HG03280 (cell line): ENCODE measurements around the gene IL25.

ENCODE experiments used
- ATAC-seq: cut with Tn5 transposase; IDR thresholded peaks from one replicate; pipeline ENCODE4 v1.9.1; 2021; ENCODE audit warnings: mild to moderate bottlenecking, moderate library complexity; ENCODE audit not compliant: unreplicated experiment

IL25 gene

DNA sequence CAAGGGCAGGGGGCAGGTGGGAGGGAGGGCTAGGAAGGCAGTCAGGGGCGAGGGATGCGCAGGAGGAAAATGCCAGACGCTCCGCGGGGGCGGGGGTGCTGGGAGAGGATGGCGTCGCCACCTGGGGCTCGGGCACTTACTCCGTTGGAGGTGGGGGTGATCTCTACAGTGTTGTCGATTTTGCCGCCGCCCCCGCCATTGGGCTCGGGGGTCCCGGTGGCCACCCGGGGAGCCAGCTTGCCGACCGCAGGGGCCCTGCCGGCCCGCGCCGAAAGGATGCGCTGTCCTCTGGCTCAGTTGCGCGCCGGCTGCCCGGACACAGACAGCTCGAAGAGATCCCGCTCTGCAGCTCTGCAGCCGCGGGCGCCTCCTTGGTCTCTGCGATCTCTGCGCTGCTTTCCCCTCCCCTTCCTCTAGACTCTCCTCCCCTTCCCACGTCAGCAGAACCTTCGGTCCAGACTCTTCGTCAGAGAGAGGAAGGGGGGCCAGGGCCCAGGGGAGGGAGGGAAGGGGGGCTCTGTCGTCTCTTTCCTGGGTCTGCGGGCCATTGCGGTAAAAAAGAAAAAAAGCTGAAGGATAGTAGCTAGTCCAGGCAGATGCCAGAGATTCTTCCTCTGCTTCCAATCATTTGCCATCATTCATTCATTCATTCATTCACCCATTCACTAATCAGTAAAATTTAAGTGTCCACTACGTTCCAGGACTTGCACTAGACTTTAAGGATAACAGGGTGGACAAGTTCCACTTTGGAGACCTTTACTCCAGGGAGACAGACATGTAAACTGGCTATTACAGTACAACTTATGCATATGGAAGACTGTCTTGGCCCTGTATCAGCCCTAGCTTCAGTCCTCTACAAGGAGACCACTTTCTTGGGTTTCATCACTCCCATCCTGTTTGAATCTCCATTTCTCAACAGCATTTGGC, 19.8 kb upstream of the IL25 start, which contains the start of gene SLC22A17:
SLC22A17 (minus strand) TSS at position 382 of the 927 bp plus-strand sequence.
- ATAC-seq: no peak

DNA sequence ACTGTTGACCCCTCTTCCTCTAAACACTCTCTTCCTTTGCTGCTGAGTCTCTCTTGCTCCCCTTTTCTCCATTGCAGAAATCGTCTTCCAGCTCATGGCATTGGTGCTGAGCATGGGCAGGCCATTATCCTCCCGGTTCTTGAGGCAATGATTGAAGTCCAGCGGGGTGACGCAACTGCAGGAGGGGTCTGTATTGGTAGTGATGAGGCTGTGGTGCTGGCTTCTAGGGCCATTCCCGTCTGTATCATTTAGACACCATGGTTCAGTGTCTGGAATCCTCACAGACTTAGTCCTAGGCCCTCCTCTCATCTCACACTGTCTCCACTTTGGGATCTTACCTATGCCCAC, 19.2 kb upstream of the IL25 start:
- ATAC-seq: no peak

DNA sequence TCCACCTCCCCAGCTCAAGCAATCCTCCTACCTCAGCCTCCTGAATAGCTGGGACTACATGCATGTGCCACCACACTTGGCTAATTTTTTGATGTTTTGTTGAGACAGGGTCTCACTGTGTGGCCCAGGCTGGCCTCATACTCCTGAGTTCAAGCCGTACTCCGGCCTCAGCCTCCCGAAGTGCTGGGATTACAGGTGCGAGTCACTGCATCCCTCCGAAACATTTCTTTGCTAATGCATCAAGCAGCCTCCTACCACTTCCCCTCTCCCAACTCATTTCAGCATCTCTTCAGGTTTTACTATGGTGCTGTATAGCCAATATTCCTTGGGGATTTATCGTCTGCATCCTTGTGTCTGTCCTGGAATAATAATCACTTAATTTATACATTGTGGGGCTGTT, 17.6 kb upstream of the IL25 start:
- no peak for ATAC-seq

DNA sequence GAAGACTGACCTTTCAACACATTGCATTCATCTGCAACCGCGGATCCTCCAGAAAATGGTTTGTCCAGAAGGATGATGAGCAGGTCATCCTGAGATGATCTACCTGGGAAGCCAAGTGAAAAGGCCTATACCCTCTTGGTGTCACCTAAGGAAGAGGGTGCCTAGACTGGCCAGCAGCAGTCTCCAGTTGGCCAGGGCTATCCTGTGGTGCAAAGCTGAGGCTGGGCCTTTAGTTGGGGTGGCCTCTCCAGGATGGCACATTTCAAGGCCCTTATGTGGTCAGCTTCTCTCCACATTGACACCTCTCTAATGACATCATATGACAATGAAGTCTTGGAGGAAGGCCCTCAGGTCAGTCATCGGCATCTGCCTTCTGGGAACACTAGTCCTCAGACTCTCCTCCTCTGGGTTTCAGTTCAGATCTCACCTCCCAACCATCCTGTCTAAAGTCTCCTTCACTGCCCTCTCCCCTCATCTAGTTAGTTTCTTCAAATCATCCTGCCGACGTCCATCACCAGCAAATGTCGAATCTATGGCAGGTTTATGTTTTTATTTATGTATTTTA, 16.7 kb upstream of the IL25 start:
- no peak for ATAC-seq

DNA sequence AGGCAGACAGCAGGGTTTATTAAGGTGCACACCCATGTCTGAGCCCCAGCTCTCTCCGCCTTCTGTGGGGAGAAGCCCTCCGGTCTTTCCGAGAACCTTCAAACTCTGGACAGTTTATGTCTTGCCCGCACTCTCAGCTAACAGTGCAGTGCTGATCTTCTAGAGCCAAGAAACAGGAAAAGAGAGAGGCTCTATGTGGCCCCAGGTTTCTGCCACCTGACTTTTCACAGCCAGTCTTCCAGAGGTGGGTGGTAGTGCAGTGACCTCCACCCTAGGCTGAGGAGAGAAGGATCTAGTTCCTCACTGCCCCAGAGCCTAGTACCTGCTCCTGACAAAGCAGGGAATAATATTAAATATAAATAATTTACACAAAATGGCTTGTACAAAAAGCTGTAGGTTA, 15.9 kb upstream of the IL25 start:
- ATAC-seq: no peak

DNA sequence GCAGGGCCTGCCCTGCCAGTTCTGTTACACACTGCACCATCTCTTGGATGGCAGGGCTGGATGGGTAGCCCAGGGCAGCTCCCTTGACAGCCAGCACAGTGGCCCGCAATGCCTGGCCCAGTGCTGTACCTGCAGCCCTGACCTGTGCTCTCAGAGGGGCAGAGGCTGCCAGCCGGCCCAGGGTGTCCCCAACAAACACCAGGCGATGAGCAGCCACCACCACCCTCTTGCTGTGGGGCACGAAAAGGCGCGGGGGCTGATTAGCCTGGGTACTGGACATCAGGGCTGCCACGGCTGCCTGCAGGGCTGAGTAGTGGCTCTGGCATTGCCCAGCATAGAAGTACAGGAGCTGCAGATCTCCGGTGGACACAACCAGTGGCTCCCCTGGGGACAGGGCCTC, 15.3 kb upstream of the IL25 start:
- no peak for ATAC-seq

DNA sequence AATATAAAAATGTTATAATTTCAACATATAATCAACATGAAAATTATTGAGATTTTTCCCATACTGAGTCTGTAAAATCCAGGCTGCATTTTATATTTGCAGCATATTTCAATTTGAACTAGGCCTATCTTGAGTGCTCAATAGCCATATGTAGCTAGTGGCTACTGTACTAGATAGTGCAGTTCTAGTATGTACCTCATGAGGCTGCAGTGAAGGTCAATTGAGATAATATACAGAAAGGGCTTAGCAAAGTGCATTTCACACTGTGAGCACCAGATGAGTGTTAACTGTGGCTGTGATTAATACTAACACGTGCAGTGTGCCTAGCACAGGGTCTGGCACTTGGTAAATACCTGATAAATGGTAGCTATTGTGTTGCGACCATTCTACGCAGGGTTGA, 14.6 kb upstream of the IL25 start:
- ATAC-seq: no peak

DNA sequence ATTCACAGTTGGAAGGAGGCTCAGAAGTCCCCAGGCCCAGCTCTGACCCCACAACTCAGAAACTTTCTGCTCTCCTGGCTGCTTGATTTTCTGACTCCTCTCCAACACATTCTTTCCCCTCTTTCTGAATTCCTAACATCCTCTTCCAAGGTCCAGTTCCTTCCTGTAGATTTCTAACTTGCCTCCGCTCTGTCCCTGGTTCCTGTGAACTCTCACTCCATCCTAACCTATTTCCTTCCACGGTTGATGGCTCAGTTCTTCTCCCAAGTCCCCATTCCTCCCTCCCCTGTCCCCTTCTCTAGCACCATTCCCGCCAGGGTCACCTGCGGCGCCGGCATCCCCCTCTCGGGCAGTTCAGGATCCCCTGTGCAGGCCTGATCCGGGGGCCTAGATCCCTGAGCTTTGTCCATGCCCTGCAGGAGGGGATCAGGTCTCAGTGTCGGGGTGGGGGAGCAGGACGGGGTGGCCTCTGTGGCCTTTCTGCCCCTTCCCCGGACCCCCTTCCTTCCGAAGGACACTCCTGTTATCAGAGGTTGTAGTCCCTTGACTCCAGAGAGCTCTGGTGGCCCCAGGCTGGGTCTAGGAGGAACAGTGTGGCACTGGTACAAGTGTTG, 13.9 kb upstream of the IL25 start:
- ATAC-seq: no peak

DNA sequence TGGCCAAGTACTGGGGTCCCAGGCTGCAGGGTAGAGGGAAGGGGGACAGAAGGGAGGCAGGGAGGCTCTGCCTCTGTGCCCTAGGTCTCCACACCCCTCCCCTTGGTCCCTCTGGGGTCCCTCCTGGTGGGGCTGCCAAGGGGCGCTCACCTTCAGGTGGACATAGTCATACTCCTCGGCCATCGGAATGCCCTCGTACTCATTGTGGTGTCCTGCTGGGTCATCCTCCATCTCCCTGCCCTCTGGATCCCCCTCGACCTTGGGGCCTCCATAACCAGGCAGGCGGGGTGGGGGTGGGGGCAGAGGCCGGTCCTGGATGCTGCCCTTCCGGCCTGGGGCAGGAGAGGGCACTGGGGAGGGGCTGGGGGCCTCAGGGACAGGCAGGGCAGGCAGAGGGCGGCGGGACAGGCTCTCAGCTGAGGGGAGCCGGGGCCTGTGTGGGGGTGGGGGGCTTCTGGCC, 13.4 kb upstream of the IL25 start:
- no peak for ATAC-seq

DNA sequence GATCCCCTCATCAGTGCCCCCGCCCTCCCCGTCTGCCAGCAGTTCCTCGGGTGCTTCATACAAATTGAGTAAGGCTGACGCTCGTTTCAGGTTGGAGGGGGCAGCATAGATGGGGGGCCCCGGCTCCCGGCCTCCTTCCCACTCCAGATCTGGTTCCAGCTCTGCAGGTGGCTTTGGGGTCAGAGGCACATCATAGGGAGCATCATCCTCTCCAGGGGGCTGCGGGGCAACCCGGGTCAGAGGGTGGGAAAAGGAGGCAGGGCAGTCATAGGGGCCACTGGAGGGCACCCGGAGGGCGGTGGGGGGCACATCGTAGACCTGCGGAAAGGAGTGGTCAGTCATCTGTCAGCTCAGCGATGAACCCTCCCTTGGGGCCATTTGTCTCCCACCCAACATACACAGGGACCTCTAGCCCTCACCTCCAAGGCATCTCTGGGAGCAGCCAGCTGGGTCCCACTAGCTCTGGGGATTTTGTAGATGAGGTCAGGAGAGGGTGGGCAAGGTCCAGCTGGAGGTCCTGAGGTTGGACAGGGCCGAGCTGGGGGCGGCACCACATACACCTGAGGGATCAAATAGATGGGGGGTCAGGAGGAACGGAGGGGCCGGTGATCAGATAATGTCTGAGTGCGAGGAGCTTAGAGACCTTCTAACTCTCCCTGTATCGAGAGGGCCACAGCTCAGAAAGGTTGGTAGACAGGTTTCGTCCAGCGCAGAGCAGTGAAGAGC, 12.7 kb upstream of the IL25 start:
- no peak for ATAC-seq

DNA sequence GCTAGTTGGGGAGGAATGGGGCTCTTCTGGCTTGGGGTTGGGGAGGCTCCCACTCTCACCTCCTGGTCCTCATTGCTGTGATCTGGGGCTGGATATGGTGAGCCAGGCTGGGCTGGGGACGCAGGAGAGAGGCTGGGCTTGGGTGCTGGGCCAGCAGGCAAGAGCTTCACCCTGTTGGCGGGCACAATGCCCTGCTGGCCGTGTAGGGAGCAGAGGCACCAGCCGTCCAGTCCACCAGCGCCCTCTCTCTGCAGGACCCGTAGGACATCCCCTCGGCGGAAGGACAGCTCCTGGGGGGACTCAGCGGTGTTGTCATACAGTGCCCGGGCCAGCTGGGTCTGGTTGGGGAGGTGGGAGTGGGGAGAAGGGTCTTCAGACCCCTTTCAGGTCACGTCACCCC, 12.1 kb upstream of the IL25 start:
- ATAC-seq: no peak

DNA sequence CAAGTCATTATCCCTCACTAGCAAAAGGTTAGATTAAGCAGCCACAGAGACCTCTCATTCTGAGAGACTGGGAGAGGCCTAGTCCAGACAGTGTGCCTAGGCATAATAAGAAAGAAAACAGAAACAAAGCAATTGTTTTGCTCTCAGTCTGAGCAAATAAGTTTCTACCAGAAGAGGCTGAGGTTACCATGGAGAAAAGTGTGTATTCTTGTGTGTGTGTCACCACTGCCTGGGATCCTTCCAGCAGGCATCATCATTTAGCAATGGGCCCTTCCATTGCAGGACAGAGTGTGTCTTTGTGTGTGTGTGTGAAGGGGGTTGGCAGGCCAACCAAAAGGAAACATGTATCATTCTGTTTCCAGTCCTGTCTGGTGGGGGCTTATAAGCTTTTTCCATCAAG, 11.3 kb upstream of the IL25 start:
- ATAC-seq: no peak

DNA sequence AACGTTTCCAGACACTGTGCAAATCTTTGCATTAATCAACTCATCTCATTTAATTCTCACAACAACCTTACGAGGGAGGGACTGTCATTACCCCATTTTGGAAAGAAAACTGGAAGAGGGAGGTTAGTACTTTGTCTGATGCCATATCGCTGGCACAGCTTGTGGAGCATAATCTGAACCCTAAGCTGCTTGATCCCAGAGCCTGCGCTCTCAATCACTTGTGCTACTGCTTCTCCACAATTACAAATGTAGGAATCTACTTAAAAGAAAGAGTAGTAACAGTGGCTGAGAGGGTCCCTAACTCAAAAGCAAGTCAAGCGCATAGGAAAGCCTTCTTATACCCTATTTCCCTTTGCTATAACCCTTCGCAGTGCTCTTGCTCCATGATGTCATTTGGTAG, 10.8 kb upstream of the IL25 start:
- no peak for ATAC-seq

DNA sequence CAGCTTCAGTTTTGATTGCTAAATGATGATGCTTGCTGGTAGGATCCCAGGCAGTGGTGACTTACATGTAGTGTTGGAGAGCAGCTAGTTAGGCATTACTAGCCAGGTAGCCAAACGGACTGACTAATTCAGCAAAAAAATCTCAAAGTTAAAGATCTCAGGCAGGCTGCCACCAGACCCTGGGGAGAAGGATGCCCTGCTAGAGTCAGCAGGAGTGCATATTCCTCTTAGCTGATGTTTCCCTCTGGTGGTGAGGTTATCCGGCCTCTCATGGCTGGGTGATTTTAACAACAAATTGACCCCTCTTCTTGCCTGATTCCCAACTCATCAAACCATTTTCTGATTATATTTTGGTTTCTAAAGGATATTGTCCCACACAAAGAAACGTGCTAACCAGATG, 10.4 kb upstream of the IL25 start:
- ATAC-seq: no peak

DNA sequence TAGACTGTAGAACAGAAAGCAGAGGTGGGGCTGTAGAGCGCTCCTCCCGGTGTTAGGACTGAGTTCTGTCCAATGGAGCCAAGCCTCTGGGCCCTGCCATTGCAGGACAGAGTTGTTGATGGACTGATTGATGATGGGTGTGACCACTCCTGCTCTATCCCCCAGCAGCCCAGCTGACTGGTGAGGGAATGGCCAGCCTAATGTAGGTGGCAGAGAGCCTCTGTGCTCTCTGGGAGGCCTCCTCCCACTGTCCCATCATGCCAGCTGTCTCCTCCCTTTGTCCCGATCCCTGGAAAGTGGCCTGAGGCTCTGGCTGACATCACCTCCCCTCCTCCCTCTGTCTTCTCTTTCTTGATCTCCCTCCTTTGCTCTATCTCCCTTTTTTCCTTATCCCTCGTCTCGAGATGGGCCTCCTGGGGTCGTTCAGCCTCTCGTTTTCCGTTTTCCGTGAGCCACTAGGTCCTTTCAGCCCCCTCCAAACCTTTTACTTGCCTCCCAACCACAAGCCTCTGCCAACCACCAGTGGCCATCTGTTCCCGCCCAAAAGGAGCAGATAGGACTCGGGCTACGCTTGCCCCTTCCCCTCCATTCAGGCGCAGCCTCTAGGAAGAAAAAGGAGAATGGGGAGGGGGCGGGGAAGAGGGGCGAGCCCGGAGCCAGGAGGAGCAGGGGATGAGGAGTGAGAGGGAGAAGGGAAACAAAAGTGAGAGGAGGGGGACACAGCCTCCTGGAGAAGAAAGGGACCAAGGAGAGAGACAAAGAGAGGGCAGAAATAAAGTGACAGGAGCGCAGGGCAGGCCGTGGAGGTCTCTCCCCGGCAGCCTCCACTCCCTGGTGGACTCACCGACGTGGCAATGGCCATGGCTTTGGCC, 8.2 kb upstream of the IL25 start:
- no peak for ATAC-seq

DNA sequence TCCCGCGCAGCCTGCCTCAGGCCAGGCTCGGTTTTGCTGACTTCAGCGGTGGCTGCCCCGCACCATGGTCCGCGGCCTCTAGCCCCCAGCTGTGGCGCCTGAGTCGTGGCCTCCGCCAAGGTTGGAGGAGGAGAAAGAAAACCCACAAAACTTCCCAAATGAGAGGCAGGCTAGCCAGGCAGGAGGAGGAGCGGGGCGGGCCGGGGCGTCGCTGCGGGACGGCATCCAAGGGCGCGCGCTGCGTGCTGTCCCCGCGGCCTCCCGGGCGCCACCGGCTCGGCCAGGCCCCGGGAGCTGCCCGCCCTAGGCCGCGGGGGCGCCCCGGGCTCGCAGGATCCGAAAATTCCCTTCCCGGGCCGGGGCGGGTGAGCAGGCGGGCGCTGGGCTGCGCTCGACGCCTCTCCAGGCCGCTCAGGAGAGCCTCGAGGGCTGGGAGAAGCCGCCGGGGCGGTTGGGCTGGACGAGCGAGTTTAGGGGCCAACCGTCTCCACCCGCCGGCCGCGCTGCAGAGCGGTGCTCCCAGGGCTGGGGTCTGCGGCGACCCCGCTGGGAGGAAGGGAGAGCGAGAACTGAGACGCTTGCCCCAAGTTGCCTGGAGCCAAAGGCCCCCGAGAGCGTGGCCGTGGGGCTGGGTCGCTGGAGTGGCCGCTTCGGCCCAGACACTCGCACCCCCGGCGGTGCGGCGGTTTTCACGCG, 7.4 kb upstream of the IL25 start, which contains the start of gene EFS:
EFS (minus strand) TSS at position 137 of the 696 bp plus-strand sequence. CDS start 147 bp downstream, outside the sequence.
- ATAC-seq: no peak

DNA sequence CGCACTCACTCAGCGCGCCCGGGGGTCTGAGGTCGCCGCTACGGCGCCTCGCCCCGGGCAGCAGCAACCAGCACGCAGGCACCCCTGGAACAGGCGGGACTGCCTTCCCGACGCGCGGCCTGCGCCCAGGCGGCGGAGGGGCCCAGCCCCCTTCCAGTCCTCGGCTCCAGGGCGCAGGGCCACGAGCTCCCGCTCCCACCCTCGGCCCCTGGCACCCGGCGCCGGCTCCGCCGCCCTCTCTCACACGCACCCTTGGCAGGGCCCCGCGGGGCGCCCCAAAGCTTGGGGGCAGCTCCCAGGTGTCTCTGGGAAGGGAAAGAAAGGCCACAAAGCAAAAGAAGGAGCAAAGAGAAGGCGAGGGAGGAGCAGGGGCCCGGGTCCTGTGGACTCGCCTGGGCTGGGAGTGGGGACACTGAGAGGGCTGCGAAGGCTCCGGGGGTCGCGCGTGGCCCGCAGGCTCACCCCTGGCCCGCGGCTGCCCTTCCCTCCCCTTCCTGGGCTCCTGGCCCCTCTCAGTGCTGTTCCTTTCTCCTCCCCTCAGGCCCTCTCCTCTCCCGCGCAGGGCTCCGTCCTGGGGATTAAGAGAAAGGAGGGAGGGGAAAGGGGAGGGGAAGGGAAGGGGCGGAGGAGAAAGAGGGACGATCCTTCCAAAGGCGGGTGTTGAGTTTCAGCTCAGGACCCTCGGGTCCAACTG, 6.7 kb upstream of the IL25 start:
- ATAC-seq: no peak

DNA sequence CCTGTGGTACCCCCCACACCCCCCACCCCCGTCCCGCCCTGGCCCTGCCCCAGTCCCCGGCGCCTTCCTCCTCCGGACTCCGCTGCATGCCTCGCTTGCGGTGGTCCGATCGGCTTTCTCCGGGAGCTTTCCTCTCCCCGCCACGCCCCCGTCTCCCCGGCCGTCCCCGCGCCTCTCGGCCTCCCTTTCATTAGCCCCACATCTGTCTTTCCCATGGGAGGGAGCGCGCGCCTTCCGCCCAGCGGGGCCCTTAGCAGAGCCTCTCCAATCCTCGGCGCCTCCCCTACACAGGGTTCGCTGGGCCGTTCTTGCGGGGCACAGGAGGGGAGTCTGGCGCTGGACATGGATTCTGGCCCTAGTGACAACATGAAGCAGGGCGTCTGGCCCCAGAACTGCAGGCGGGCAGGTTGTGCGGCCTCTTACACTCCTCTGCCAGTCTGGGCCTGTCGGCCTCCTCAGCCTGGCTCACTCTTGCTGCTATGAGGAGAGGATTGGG, 6.1 kb upstream of the IL25 start:
- no peak for ATAC-seq

DNA sequence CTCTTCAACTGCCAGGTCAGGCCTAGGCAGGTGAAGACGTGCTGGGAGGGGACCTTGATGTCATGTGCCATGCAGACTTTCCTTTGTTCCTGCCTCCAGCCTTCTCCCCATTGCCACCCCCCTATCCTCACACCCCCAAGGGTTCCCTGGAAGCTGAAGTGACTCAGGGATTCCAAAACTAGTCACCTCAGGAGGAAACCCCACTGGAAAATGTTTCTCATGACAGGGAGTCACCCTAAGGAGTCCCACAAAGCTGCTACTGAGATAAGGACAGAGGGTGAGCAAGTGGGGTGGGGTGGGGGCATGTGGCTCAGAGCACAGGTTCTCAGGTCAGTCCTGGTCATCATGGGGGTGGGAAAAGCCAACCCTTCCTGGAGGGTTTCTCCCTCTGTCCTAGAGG, 2.4 kb upstream of the IL25 start:
- no peak for ATAC-seq
